GM18951 (cell line): ENCODE results near the gene POLA1.

Source experiments
- POLR2A ChIP-seq: IDR thresholded peaks from 4 replicates; pipeline ENCODE4 v1.6.1; 2011; ENCODE audit warnings: mild to moderate bottlenecking; ENCODE audit not compliant: insufficient read length, insufficient read depth; ENCODE audit errors: extremely low read depth
- in situ Hi-C: fragments of 300-500 bp; cut with MboI; formaldehyde crosslinking; loops from one replicate; pipeline ENCODE4 v1.12.0; 2022; ENCODE audit warnings: low sequenced_read_pairs, mixed read lengths, inconsistent platforms; ENCODE audit not compliant: unreplicated experiment

The POLA1 gene

DNA sequence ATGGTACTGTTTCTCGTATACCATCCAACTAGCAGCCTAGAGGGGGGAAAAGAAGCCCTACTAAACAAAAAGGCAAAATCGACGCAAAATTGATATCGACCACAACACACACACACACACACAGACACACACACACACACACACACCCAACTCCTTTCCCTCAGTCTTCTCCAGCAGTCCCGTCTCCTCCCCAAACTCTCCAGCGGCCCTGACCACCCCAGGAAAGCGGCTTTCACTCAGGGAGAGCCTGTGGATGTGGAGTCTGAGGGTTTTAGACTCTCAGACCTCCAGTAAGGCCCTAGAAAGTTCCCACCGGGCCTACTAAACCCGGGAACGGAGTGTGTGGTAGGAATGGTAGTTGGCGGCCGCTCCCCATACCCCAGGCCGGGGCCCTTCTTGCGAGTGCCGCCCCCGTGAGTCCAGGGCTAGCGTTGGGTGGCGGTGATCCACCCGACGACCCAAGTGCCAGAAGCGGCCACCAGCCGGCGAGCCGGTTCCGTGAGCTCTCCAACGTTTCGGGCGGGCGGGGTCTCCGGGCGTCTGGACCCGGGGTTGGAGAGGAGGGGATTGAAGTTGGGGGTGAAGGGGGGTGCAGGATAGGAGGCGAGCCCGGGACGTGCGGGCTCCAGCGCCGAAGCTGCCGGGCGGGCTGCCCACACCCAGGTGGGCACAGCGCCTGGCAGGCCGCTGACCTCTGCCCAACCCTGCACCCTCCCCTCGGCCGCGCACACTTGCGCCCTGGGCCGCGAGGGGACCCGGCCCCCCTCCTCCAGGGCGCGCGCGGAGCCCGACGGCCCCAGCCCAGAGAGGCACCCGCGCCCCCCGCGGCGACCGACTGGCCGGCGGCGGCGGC lies 308.3 kb downstream of the POLA1 start:
- TF ChIP-seq POLR2A = no peak
- in situ Hi-C loops = no loop called here

DNA sequence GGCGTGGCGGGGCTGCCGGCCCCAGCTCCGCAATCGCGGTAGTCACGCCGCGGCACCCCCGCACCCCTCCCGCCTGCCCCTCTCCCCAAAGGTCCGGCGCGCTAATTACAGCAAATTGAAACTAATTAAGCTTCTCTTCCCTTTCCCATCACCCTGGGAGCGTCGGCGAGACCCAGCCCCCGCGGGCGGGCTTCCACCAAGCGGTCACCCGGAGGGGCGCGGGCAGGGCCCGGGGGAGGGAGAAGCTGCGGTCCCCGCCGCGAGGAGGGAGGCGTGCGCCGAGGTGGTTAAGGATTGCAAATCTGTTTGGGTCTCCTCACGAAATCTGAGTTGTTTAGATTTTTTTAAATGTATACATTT lies 308.9 kb downstream of the POLA1 start:
- TF ChIP-seq POLR2A = no peak
- in situ Hi-C loops = no loop called here

DNA sequence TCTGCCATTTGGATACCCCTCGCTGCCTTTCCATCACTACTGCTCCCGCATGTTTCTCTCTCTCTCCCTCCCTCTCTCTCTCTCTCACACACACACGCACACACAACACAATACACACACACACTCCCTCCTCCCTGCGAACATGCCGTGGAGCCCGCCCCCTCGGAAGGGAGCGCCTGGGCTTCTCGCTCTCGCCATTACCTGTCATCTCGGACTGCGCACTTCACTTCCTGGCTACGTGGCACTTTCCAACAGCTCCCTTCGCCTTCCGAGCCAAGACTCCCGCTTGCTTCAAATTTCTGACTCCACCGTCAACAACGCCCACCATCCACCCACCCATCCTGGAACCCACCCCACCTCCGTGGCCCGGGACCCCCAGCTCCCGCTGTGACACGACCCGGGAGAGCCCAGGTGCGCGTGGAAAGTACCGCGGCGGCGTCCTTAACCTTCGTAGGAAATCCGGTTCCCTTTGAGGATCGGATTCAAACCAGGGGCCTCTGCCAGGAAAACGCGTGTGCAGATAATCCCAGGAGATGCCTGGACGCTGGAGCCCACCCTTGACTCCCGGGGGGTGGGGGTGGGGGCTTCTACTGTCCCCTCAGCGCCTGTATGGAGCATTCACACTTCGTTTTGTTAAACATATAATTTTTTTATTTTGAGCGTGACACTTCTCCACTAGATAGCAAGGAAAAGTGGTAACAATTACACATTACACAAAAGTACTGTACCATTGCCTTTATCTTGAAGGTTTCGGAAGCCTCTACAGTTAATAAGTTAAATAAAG lies 309.5 kb downstream of the POLA1 start:
- in situ Hi-C loops = no loop called here

DNA sequence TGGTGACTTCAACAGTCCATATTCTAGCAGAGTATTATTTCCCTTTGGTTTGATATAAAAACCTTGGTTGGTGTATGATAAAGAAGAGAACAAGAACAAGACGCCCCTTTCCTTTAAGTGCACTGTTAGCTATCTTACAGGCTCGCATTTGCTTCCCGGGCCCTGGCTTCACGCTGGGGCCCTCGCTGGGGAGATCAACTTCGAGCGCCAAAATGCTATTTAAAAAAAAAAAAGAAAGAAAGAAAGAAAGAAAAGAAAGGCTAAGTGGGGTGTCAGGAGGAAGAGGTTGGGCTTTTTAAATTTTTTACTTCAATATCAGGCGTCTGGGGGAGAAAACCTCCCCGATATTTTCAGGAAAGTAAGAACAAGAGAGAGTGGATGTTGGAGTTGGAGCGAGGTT lies 310.3 kb downstream of the POLA1 start:
- in situ Hi-C loops = no loop called here
- TF ChIP-seq POLR2A = no peak

More for the DNA sequence above, 309.5 kb downstream of the POLA1 start:
- no peak for TF ChIP-seq POLR2A

DNA sequence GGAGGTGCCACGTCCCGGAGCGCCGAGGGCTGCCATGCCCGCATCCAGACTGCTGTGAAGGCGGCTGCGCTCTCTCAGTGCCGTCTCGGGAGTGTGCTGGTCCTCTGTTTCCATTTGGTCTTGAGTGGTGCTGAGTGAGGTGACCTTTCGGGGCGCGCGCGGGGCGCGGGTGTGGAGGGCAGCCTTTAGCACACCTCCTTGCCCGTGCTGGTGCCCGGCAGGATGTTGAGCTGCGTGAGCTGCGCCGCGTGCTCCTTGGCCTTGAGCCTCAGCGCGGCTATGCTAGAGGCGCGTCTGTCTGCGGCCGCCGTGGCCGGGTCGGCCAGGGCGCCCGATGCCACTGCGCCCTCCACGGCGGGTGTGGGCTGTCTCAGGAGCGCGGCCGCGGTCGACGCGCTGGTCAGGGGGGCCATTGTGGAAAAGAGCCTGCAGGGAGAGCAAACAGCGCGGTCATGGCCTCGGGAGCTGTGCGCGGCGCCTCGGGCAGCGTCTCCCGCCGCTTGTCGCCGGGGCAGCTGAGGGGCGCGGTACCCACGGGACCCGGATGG lies 310.8 kb downstream of the POLA1 start:
- no peak for TF ChIP-seq POLR2A
- in situ Hi-C loops = no loop called here

DNA sequence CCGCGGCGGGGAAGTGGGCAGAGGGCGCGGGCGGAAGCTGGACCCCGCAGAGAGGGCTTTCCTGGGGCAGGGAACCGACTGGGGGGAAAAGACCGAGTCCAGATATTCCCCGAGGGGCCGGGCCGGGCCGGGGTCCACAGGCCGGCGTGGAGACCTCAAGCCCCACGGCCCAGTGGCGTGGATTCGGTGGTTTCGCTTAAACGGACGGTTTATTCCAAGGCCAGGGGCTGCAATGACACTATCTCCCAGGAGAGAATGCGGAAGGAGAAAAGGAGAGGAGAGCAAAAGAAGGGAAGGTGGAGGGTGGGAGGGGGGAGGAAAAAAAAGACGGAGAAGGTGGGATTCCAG lies 311.3 kb downstream of the POLA1 start:
- in situ Hi-C loops = no loop called here
- TF ChIP-seq POLR2A = no peak

DNA sequence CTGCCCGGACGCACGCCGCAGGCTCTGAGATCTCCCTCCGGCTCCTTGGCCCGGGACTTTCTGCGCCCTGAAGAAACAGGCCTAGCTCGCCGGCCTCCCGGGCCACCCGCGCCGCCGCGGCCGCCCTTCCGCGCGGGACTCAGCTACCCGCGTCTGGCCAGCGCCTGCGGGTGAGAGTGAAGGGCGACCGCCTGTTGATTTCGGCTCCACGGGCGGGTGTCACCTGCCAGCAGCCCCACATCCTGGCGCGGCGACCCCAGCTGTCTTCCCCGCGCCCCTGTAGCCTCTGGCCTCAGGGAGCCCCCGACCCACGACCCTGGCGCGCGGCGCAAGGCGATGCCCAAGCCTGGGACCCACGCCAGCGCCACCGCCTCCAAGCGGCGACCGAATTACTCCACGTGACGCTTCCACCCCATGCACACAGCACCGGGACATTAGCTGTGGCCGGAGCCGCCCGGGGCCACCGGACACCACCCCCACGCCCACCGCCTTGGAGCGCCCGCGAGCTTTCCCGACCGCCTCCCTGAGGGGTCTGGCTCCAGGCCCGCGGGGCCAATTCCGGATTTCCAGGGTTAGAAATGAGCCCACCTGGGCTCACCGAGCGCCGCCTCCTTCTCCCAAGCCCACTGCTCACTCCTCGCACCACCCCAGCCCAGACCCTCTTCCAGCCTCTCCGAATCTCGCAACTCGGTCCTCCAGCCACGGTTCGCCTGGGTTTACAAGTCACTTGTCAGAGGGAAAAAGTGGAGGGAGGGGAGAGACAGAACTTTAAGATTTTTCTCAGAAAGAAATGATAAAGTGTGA lies 311.9 kb downstream of the POLA1 start:
- no peak for TF ChIP-seq POLR2A
- in situ Hi-C loops = no loop called here

DNA sequence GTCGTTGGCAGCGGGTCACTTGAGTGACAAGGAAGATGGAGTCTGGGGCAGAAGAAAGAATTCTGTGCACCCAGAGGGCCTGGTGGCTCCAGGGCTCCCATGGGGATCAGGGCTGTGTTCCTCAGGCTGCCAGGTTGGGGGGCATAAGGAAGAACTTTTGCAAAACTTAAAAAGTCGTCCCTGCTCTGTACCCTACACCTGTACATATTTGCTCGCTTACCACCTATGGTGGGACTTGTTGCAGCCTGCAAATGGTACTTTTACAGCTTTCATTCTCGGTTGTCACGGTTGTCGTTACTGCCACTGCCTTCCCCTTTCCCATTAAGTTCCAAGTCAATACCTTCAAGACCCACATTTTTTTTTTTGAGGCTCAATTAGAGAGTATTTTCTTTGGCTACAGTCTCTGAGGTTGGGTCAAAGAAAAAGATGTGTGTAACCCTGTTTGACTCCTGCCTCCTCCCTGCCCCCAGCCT lies 312.9 kb downstream of the POLA1 start:
- in situ Hi-C loops = no loop called here
- no peak for TF ChIP-seq POLR2A

DNA sequence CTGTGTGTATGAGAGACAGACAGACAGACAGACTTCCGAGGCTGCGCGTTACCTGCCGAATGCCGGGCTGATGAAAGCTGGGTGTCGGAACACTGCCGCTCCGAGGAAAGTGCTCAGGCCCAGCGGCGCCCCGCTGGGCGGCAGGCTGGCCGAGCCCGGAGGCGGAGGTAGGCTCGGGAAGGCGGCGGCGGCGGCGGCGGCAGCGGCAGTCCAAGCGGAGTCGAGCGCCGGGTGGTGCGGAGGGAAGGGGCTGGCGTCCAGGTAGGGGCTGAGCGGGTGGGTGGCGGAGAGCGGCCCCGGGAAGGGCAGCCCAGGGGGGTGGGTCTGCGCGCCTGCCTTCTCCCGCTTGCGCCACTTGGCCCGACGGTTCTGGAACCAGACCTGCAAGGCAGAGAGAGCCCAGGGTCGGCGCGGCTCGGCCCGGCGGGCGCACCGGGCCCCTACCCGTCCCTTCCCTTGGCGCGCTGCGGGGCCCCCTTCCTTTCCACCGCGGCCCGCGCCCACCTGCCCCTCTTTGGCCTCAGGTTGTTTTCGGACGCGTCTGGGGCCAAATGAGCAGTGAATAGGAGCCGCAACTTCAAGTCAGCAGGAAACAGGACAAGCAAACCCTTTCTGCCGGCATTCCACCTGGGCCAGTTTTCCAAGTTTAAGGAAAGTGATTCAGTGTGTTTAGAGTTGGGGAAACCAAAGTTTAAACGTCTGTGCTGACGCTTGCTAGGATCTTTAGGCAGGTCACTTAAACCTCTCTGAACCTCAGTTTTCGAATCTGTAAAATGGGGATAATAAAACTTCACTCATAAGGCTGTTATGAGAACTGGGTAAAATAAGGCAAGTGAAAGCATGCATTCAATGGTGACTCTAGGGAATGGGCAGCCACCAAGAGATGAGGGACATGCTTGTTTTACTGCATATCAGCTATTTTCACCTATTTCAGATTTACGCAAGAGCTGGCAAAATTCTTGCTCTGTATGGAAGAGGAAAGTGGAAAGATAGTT lies 313.6 kb downstream of the POLA1 start:
- in situ Hi-C loops = no loop called here
- TF ChIP-seq POLR2A = no peak

DNA sequence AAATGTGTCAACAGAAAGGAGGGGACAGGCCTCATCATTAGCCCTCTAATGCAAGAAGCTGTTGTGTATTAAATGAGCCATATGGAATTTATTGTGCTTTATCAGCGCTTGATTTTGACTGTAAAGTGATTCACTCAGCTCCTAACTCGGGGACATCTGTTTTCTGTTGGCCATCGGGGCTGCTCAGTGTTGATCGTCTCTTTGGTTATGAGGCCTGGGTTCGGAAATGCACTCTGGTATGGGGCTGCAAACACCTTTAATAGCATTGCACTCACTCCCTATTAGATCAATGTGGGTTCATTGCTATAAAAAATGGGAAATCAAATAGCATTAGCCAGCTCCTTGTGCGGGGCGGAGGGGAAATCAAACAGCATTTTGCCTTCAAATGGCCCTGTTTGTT lies 315.7 kb downstream of the POLA1 start:
- no peak for TF ChIP-seq POLR2A
- in situ Hi-C loops = no loop called here

DNA sequence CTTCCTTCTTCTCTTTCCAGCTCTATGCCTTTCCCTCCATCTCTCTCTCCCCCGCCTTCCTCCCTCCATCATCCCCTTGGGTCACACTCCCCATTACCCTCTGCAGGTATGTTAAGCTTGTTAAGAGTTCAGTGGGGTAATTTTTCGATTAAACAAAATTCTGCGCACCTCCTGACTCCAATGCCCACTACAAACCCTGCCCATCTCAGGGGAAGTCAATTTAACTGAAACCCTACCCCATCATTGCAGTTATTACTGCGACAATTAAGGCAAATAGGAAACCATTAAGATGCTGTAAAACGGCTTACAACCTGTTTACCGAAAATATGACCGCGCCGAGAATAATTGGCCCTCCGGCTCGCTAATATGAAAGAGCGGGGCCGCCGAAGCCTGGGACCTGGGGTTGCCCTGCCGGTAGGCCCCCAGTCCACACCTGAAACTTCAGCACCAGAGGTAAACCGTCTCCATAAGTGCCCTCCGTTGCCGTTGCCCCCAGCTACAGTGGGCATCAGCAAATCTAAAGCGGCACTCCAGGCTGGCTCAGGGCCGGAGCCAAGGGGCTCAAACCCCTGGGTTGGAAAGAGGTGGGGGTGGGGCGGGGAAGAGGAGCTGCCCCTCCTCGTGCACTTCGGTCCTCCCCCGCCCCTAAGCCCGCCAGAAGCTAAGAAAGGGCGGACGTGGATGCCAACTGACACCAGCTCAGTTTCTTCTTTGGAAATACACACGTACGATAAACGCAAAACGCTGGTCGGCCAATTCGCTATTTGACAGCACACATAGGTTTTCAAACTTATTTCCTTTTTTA lies 317.3 kb downstream of the POLA1 start:
- in situ Hi-C loops = no loop called here
- no peak for TF ChIP-seq POLR2A
